Kidney (tissue), 14 donors: Measurements from ENCODE around the gene ASCL5. TPM values are rescaled to one million over a fixed set of nuclear protein-coding genes. Genes with fewer than 3 reads are reported as not detected.
A peak's percentile ranks its signal among the peaks of the same experiment; 100 is the strongest.

Source experiments
- DNase-seq, 5 donors: peaks; one replicate each; pipeline ENCODE4 v3.0.0-alpha.2; 2013 to 2020
- FAIRE-seq: peaks from 2 replicates; lab custom pipeline; 2012; peaks lifted over from hg19 to GRCh38; lab: Jason Lieb, UNC
- H3K27ac ChIP-seq, 2 donors: one replicate each; pipeline ENCODE4 v1.7.0; 2013; ENCODE audit warnings: low read depth in 2 of 2, low read length in 2 of 2, inconsistent platforms in 1 of 2
- H3K27me3 ChIP-seq: one replicate; pipeline ENCODE4 v1.7.1; 2013; ENCODE audit warnings: low read length, inconsistent platforms; ENCODE audit not compliant: control insufficient read depth, insufficient read depth
- H3K36me3 ChIP-seq, 3 donors: one replicate each; pipeline versions ENCODE4 v1.7.0 to v1.7.1; 2013; ENCODE audit warnings: low read length in 3 of 3, control low read depth in 1 of 3, inconsistent platforms in 1 of 3; ENCODE audit not compliant: insufficient read depth in 3 of 3, control insufficient read depth in 2 of 3
- H3K4me1 ChIP-seq, 3 donors: one replicate each; pipeline versions ENCODE4 v1.7.0 to v1.7.1; 2013; ENCODE audit warnings: low read length in 3 of 3, inconsistent platforms in 1 of 3, low read depth in 1 of 3; ENCODE audit not compliant: control insufficient read depth in 2 of 3, insufficient read depth in 2 of 3
- H3K4me3 ChIP-seq, 3 donors: one replicate each; pipeline versions ENCODE4 v1.7.0 to v1.8.1; 2013; ENCODE audit warnings: low read length in 3 of 3, control low read depth in 1 of 3, inconsistent platforms in 1 of 3
- H3K9ac ChIP-seq, 3 donors: one replicate each; pipeline versions ENCODE4 v1.7.0 to v1.7.1; 2013; ENCODE audit warnings: low read length in 3 of 3, control low read depth in 1 of 3, inconsistent platforms in 1 of 3
- H3K9me3 ChIP-seq, 3 donors: one replicate each; pipeline versions ENCODE4 v1.7.0 to v1.7.1; 2013; ENCODE audit warnings: low read length in 3 of 3, control low read depth in 1 of 3, inconsistent platforms in 1 of 3; ENCODE audit not compliant: control insufficient read depth in 2 of 3, insufficient read depth in 1 of 3
- CTCF ChIP-seq: IDR thresholded peaks from 3 replicates; pipeline ENCODE4 v1.5.1; 2012; ENCODE audit warnings: mild to moderate bottlenecking, moderate library complexity, borderline replicate concordance; ENCODE audit not compliant: insufficient read depth; ENCODE audit errors: extremely low read depth
- intact Hi-C: fragments of 100-400 bp; cut with DNase I; formaldehyde crosslinking; loops from one replicate; pipeline ENCODE4 v1.11.1; 2022
- polyA plus RNA-seq: library from polyadenylated mRNA; stranded (reverse); fragments of 350-450 nt; fragmentation: Illumina TruSeq; extraction: RNeasy Lipid Tissue Mini Kit (QIAGEN cat#74804); gene quantifications from one replicate; pipeline ENCODE4 v1.2.3, GENCODE V29; 2014; ENCODE audit warnings: low read depth, low replicate concordance; ENCODE audit not compliant: insufficient read depth
- total RNA-seq: library from RNA; stranded (reverse); fragmentation: NEBNext Ultra II Directional; extraction: Animal tissue kit (Norgen Biotek cat#: 25700); gene quantifications from one replicate; pipeline ENCODE4 v1.2.1, GENCODE V29; 2021
- donor health status: control.
- donor health status: control.
- donor health status: control.
- donor health status: control.
- donor health status: control.
- donor health status: DM: yes; HTN: yes; CAD: no.
- donor health status: Normal renal cell carcinoma (clear cell type).

Gene ASCL5
- total and polyA plus RNA-seq, 2 donors from 2014 or later, result not detected

GRCh38 chr1:201172999-201173610 lies 46.1 kb upstream of the ASCL5 start:
- intact Hi-C loops, result no loop called here
- peak in 1 of 5 donors; percentile 36 for DNase-seq

DNA sequence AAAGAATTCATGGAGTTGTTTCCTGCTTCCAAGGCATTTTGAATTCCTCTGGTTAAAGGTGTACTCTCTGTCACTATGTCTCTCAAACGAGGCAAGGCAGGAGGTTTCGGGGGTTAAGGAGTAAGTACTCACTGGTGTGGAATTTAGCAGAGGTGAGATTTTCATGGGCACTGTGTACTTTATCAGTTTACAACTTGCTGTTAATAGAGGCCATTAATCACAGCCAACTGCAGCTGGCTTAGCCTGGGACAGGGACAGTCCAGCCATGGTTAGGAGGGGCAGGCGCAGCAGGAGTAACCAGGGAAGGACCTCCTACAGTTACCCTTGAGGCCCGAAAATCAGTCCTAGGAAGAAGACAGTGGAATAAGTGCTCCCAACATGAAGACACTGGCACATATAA lies 45.3 kb upstream of the ASCL5 start:
- intact Hi-C loops, result no loop called here
- TF ChIP-seq CTCF, result no peak
- FAIRE-seq (no peak), DNase-seq (peak in 4 of 5 donors; percentile 53 to 80 (median 73))
- peaks cover 0 to 8% (median 8%) of the 10 kb centered on the region in 3 donors for H3K4me1 ChIP-seq
- H3K27ac ChIP-seq, result no peak overlapping the region
- no peaks in the 10 kb centered on the region for H3K9me3 ChIP-seq
- no peaks in the 10 kb centered on the region for H3K27me3 ChIP-seq
- no peak overlapping the region for H3K9ac ChIP-seq
- no peaks in the 10 kb centered on the region for H3K36me3 ChIP-seq
- no peak overlapping the region for H3K4me3 ChIP-seq

More at GRCh38 chr1:201172999-201173610, 46.1 kb upstream of the ASCL5 start:
- TF ChIP-seq CTCF, result no peak
- Histone ChIP-seq H3K4me3 (no peak overlapping the region), H3K27ac (no peak overlapping the region), H3K9me3 (no peaks in the 10 kb centered on the region), H3K27me3 (no peaks in the 10 kb centered on the region), H3K36me3 (no peaks in the 10 kb centered on the region), H3K4me1 (peaks cover 0 to 8% (median 8%) of the 10 kb centered on the region in 3 donors), H3K9ac (no peak overlapping the region)
- no peak for FAIRE-seq

DNA sequence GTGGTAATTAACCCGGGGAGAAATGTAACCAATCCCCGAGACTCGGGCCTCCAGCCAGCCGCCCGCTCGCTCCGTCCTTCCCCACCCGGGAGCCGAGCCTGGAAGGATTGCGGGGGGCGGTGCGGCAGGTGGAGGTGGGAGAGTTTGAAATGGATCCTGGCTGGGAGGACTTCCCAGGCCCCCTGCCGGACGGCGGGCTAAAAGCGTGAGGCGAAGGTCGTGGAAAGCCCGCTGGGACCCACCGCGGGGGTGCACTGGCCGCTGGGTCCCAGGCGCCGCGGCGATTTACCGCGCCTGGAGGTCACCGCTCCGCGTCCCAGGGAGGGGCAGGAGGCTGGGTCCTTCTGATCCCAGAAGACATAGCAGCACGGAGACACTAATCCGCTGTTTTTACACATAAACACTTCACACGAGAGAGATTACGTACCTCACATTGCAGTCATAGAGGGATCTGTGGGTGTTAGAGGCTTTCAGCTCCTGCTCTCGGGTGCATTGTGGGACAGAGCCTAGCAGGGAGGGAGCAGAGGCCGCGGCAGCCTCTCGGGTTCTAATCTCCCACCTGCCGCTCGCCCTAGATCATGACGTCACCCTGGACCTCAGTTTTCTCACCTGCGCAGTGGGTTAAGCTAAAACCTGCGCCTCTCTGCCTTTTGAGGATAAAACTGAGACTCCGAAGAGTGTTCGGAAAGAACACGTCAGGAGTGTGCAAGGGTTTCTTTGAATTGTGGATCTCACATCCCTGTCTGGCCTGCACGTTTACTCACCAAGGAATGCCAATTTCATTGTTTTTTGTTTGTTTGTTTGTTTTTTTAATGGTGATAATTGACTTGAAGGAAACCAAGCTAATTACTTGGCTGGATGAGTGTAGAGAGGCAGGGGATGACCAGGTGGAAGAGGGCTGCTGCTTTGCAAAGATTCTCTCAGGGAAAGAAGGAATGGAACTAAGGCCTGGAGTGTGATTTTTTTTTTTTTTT lies 44.4 kb upstream of the ASCL5 start:
- FAIRE-seq (no peak), DNase-seq (peak in 4 of 5 donors; percentile 68 to 85 (median 80))
- Histone ChIP-seq H3K36me3 (no peaks in the 10 kb centered on the region), H3K27me3 (no peaks in the 10 kb centered on the region), H3K9me3 (no peaks in the 10 kb centered on the region), H3K4me3 (peak overlapping the region; percentile 66 to 82 (median 72)), H3K4me1 (peaks cover 0 to 8% (median 8%) of the 10 kb centered on the region in 3 donors), H3K9ac (peak overlapping the region; percentile 65 to 88 (median 74)), H3K27ac (peak overlapping the region; percentile 90 to 92)
- peak; percentile 29 for TF ChIP-seq CTCF
- intact Hi-C loops, result no loop called here
